ENCODE measurements around the gene HOXC6. TPM values are rescaled to one million over a fixed set of nuclear protein-coding genes. Genes with fewer than 3 reads are reported as not detected.

HOXC6 gene
- total and polyA plus RNA-seq, 12 donors = 0.03 to 0.36 (median 0.18) TPM; not detected in 6

GRCh38 chr12:54021432-54022013 lies 6.7 kb upstream of the HOXC6 start:
- ATAC-seq (no peak), DNase-seq (no peak)
- Histone ChIP-seq H3K4me1 (peaks cover 5 to 35% (median 29%) of the 10 kb centered on the region in 9 donors), H3K27ac (no peak overlapping the region), H3K4me3 (no peak overlapping the region), H3K27me3 (peaks cover 6 to 100% (median 97%) of the 10 kb centered on the region in 7 donors), H3K36me3 (no peaks in the 10 kb centered on the region), H3K9me3 (no peaks in the 10 kb centered on the region)
- TF ChIP-seq, protein P1, sequence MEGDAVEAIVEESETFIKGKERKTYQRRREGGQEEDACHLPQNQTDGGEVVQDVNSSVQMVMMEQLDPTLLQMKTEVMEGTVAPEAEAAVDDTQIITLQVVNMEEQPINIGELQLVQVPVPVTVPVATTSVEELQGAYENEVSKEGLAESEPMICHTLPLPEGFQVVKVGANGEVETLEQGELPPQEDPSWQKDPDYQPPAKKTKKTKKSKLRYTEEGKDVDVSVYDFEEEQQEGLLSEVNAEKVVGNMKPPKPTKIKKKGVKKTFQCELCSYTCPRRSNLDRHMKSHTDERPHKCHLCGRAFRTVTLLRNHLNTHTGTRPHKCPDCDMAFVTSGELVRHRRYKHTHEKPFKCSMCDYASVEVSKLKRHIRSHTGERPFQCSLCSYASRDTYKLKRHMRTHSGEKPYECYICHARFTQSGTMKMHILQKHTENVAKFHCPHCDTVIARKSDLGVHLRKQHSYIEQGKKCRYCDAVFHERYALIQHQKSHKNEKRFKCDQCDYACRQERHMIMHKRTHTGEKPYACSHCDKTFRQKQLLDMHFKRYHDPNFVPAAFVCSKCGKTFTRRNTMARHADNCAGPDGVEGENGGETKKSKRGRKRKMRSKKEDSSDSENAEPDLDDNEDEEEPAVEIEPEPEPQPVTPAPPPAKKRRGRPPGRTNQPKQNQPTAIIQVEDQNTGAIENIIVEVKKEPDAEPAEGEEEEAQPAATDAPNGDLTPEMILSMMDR (IDR thresholded peaks at IDR 0.05) = no peak
- intact Hi-C loops (cut with DNase I) = no loop called here
- 44 to 51% methylated on average over 16 of the region's 16 CpGs for WGBS, 2 donors

- ATAC-seq (no peak), DNase-seq (no peak)
- H3K36me3 ChIP-seq = no peaks in the 10 kb centered on the region
- H3K4me3 ChIP-seq = no peak overlapping the region
- H3K4me1 ChIP-seq = peaks cover 0 to 18% (median 16%) of the 10 kb centered on the region in 9 donors
- no peaks in the 10 kb centered on the region for H3K9me3 ChIP-seq
- no peak overlapping the region for H3K27ac ChIP-seq
- 50 to 54% methylated on average over 8 of the region's 8 CpGs for WGBS, 2 donors
- TF ChIP-seq, protein P1 (IDR thresholded peaks at IDR 0.05) = no peak
- peaks cover 17 to 100% (median 97%) of the 10 kb centered on the region in 7 donors for H3K27me3 ChIP-seq
- intact Hi-C loops (cut with DNase I) = no loop called here
Measured at GRCh38 chr12:54022960-54023884, 5.0 kb upstream of the HOXC6 start.

- Histone ChIP-seq H3K27me3 (peaks cover 25 to 100% (median 99%) of the 10 kb centered on the region in 7 donors), H3K4me3 (no peak overlapping the region), H3K36me3 (no peaks in the 10 kb centered on the region), H3K27ac (no peak overlapping the region), H3K9me3 (no peaks in the 10 kb centered on the region), H3K4me1 (peaks cover 0 to 17% (median 11%) of the 10 kb centered on the region in 9 donors)
- intact Hi-C loops (cut with DNase I) = no loop called here
- ATAC-seq (no peak), DNase-seq (no peak)
- WGBS, 2 donors = 43 to 49% methylated on average over 17 of the region's 17 CpGs
- TF ChIP-seq, protein P1 (IDR thresholded peaks at IDR 0.05) = no peak
Measured at GRCh38 chr12:54024127-54024526, 4.1 kb upstream of the HOXC6 start.

GRCh38 chr12:54024581-54025305 lies 3.5 kb upstream of the HOXC6 start:
- no peak for DNase-seq
- H3K27ac ChIP-seq = no peak overlapping the region
- WGBS, 2 donors = 40 to 49% methylated on average over 5 of the region's 5 CpGs

More at GRCh38 chr12:54024581-54025305, 3.5 kb upstream of the HOXC6 start:
- H3K9me3 ChIP-seq = no peaks in the 10 kb centered on the region
- no peak overlapping the region for H3K4me3 ChIP-seq
- H3K4me1 ChIP-seq = peaks cover 0 to 15% (median 8%) of the 10 kb centered on the region in 9 donors
- no peak for ATAC-seq
- no peaks in the 10 kb centered on the region for H3K36me3 ChIP-seq
- peaks cover 31 to 100% (median 99%) of the 10 kb centered on the region in 7 donors for H3K27me3 ChIP-seq
- TF ChIP-seq, protein P1 (IDR thresholded peaks at IDR 0.05) = no peak
- intact Hi-C loops (cut with DNase I) = no loop called here
